Keratinocyte (primary cell): ENCODE measurements around the gene CAV2. TPM values are rescaled to one million over a fixed set of nuclear protein-coding genes. Genes with fewer than 3 reads are reported as not detected.

Experiments used
- DNase-seq: peaks from one replicate; pipeline ENCODE4 v3.0.0-alpha.2; 2011; ENCODE audit warnings: low read depth, missing footprints, low spot score
- FAIRE-seq: peaks from 2 replicates; lab custom pipeline; 2011; peaks lifted over from hg19 to GRCh38; lab: Jason Lieb, UNC
- H2AFZ ChIP-seq: 2 replicates; pipeline ENCODE4 v1.6.0; 2012; ENCODE audit warnings: low read length, control low read depth, inconsistent platforms; ENCODE audit not compliant: control insufficient read depth
- H3K27ac ChIP-seq: 2 replicates; pipeline ENCODE4 v1.5.1; 2011; ENCODE audit warnings: low read length; ENCODE audit not compliant: control insufficient read depth, insufficient read depth
- H3K27me3 ChIP-seq: 3 replicates; pipeline ENCODE4 v1.6.0; 2011; ENCODE audit warnings: low read length; ENCODE audit not compliant: control insufficient read depth, insufficient read depth; ENCODE audit errors: extremely low read depth
- H3K36me3 ChIP-seq, 2 experiments: 2 replicates in 1 of 2; 3 replicates in 1 of 2; pipeline ENCODE4 v1.5.1; 2011; ENCODE audit warnings: low read length in 2 of 2, mild to moderate bottlenecking in 1 of 2; ENCODE audit not compliant: control insufficient read depth in 2 of 2, insufficient read depth in 2 of 2; ENCODE audit errors: extremely low read depth in 1 of 2
- H3K4me1 ChIP-seq: 3 replicates; pipeline ENCODE4 v1.5.1; 2011; ENCODE audit warnings: low read length; ENCODE audit not compliant: control insufficient read depth, insufficient read depth; ENCODE audit errors: extremely low read depth
- H3K4me2 ChIP-seq: 3 replicates; pipeline ENCODE4 v1.6.0; 2011; ENCODE audit warnings: low read depth, low read length; ENCODE audit not compliant: control insufficient read depth, insufficient read depth; ENCODE audit errors: extremely low read depth
- H3K4me3 ChIP-seq, 3 experiments: fragments of 200-600 bp in 1 of 3; sonication (generic) in 1 of 3; 2 replicates in 2 of 3; 3 replicates in 1 of 3; pipeline ENCODE4 v1.5.1; 2011 to 2016; ENCODE audit warnings: low read length in 3 of 3, mild to moderate bottlenecking in 3 of 3, control low read depth in 2 of 3, inconsistent platforms in 1 of 3, low read depth in 1 of 3, mixed read lengths in 1 of 3, mixed run types in 1 of 3, moderate library complexity in 1 of 3; ENCODE audit not compliant: control insufficient read depth in 2 of 3, insufficient read depth in 2 of 3; ENCODE audit errors: extremely low read depth in 1 of 3
- H3K79me2 ChIP-seq: 2 replicates; pipeline ENCODE4 v1.6.0; 2012; ENCODE audit warnings: low read length; ENCODE audit not compliant: control insufficient read depth, insufficient read depth
- H3K9ac ChIP-seq: 3 replicates; pipeline ENCODE4 v1.6.0; 2011; ENCODE audit warnings: low read length; ENCODE audit not compliant: control insufficient read depth, insufficient read depth; ENCODE audit errors: extremely low read depth
- H3K9me1 ChIP-seq: 3 replicates; pipeline ENCODE4 v1.6.0; 2011; ENCODE audit warnings: low read length; ENCODE audit not compliant: control insufficient read depth, insufficient read depth; ENCODE audit errors: extremely low read depth
- H3K9me3 ChIP-seq: 2 replicates; pipeline ENCODE4 v1.5.1; 2012; ENCODE audit warnings: low read depth, low read length; ENCODE audit not compliant: control insufficient read depth
- H4K20me1 ChIP-seq: 3 replicates; pipeline ENCODE4 v1.6.0; 2011; ENCODE audit warnings: low read length; ENCODE audit not compliant: control insufficient read depth, insufficient read depth; ENCODE audit errors: extremely low read depth
- CTCF ChIP-seq, 3 experiments: IDR thresholded peaks in 1 of 3; conservative IDR thresholded peaks in 1 of 3; optimal IDR thresholded peaks in 1 of 3; 2 replicates in 2 of 3; 3 replicates in 1 of 3; pipeline versions ENCODE3 to v1.5.1; 2011; ENCODE audit warnings: low read length in 3 of 3, mild to moderate bottlenecking in 3 of 3, moderate library complexity in 2 of 3, control low read depth in 1 of 3, inconsistent platforms in 1 of 3; ENCODE audit not compliant: insufficient read depth in 2 of 3; ENCODE audit errors: extremely low read depth in 1 of 3
- EZH2 ChIP-seq: IDR thresholded peaks from one replicate; pipeline ENCODE4 v1.6.1; 2012; ENCODE audit warnings: inconsistent platforms, mild to moderate bottlenecking, low read length, moderate library complexity
- dilution Hi-C: fragments of 300-500 bp; cut with MboI; formaldehyde crosslinking; loops from one replicate; pipeline ENCODE4 v1.7.0; 2020; ENCODE audit warnings: low sequenced_read_pairs; ENCODE audit not compliant: extremely low pct_ligation_motif_present
- polyA plus RNA-seq, 5 experiments: library from polyadenylated mRNA; depleted of rRNA in 3 of 5; stranded (reverse) in 3 of 5; stranded (forward) in 1 of 5; unstranded in 1 of 5; fragments of >200 nt; gene quantifications; 1 replicate in 1 of 5; 2 replicates in 3 of 5; 3 replicates in 1 of 5; pipeline versions ENCODE4 v1.2.1 to v1.2.3, GENCODE V29; 2011 to 2012; ENCODE audit warnings: missing spikeins in 2 of 5, low read depth in 1 of 5, low replicate concordance in 1 of 5

CAV2 gene
- polyA plus RNA-seq, 1 donor (not counting 4 experiments of a cell fraction or from before 2014, with no cell fraction given): 631 TPM

GRCh38 chr7:116524609-116525297 is 25.2 kb downstream of the CAV2 start, which contains the start of gene CAV1:
Gene CAV1, plus strand, starts transcription at chr7:116525036. Its CDS starts 27 bp downstream, at chr7:116525063.
- H3K4me1 ChIP-seq: peaks cover 74% of the 10 kb centered on the region
- peaks cover 52% of the 10 kb centered on the region for H3K79me2 ChIP-seq
- peak within 1 kb of the TSS; percentile 73 to 98 (median 96) for H3K4me3 ChIP-seq
- H3K4me2 ChIP-seq: peak within 1 kb of the TSS; percentile 95
- H3K9me1 ChIP-seq: no peaks in the 10 kb centered on the region
- peak within 1 kb of the TSS; percentile 100 for H3K9ac ChIP-seq
- FAIRE-seq: no peak
- peak within 1 kb of the TSS; percentile 98 for H3K27ac ChIP-seq
- H3K27me3 ChIP-seq: no peaks in the 10 kb centered on the region
- no peak for DNase-seq
- H4K20me1 ChIP-seq: peaks cover 3% of the 10 kb centered on the region
- dilution Hi-C loops: loop anchor here (25.0 kb wide), 1 partner anchor 262 kb away; no protein-coding TSS in a partner anchor
- no peaks in the 10 kb centered on the region for H3K9me3 ChIP-seq
- no peak within 1 kb of the TSS for H2AFZ ChIP-seq
- peaks cover 14 to 20% of the 10 kb centered on the region in 2 experiments for H3K36me3 ChIP-seq
- TF ChIP-seq EZH2 (no peak), CTCF (optimal IDR thresholded peaks at IDR 0.05 in 1 of 3, IDR thresholded peaks at IDR 0.05 in 1 of 3, conservative IDR thresholded peaks at IDR 0.05 in 1 of 3; ENCODE audit: extremely low read depth in 1 of 3, insufficient read depth in 2 of 3, low read length in 3 of 3) (peak in 2 of 3 experiments; percentile 28 to 35)

GRCh38 chr7:116525298-116525912 is 25.9 kb downstream of the CAV2 start:
- DNase-seq: no peak
- H3K9ac ChIP-seq: peak overlapping the region; percentile 100
- H3K27me3 ChIP-seq: no peaks in the 10 kb centered on the region
- peak overlapping the region; percentile 73 to 98 (median 96) for H3K4me3 ChIP-seq
- peaks cover 59% of the 10 kb centered on the region for H3K79me2 ChIP-seq
- H3K9me1 ChIP-seq: no peaks in the 10 kb centered on the region
- H3K36me3 ChIP-seq: peaks cover 17 to 21% of the 10 kb centered on the region in 2 experiments
- H2AFZ ChIP-seq: no peak overlapping the region
- FAIRE-seq: no peak
- H3K4me1 ChIP-seq: peaks cover 72% of the 10 kb centered on the region
- H3K27ac ChIP-seq: peak overlapping the region; percentile 98
- H3K4me2 ChIP-seq: peak overlapping the region; percentile 95
- no peak for TF ChIP-seq CTCF (optimal IDR thresholded peaks at IDR 0.05 in 1 of 3, IDR thresholded peaks at IDR 0.05 in 1 of 3, conservative IDR thresholded peaks at IDR 0.05 in 1 of 3; ENCODE audit: extremely low read depth in 1 of 3, insufficient read depth in 2 of 3, low read length in 3 of 3)
- no peak for TF ChIP-seq EZH2
- dilution Hi-C loops: no loop called here
- peaks cover 4% of the 10 kb centered on the region for H4K20me1 ChIP-seq
- H3K9me3 ChIP-seq: no peaks in the 10 kb centered on the region
